ENCODE results near the gene FPR3. TPM values are rescaled to one million over a fixed set of nuclear protein-coding genes. Genes with fewer than 3 reads are reported as not detected.

FPR3 gene
- total RNA-seq (10 to 100 TPM; 28.6 to 75.0 TPM), polyA plus RNA-seq (ENCODE audit: insufficient read length in 6 of 6) (1 to 10 TPM in 4 of 6 donors, under 1 TPM in 2; 0.79 to 1.5 (median 1.1) TPM)
- long read RNA-seq, donor 1, partial matches to known transcripts, result 19 of 34 reads
- long read RNA-seq, donor 1, other reads (novel, unspliced or antisense), result 14 of 34 reads
- long read RNA-seq, donor 2, result 0 reads
- long read RNA-seq, donor 3, result 0 reads
- long read RNA-seq, donor 4, partial matches to known transcripts, result 0 of 5 reads
- long read RNA-seq, donor 4, other reads (novel, unspliced or antisense), result 3 of 5 reads
- long read RNA-seq, donor 5, result 0 reads
- long read RNA-seq, donor 6, result 0 reads
- long read RNA-seq, donor 7, partial matches to known transcripts, result 0 of 1 reads
- long read RNA-seq, donor 7, other reads (novel, unspliced or antisense), result 0 of 1 reads
- long read RNA-seq, donor 8, result 0 reads
- long read RNA-seq, donor 9, result 0 reads
- long read RNA-seq, donor 10, partial matches to known transcripts, result 0 of 5 reads
- long read RNA-seq, donor 10, other reads (novel, unspliced or antisense), result 5 of 5 reads
- long read RNA-seq, donor 11, result 0 reads
- long read RNA-seq, donor 12, result 0 reads

- ATAC-seq (no peak), DNase-seq (no peak)
- Histone ChIP-seq H3K4me1 (peaks cover 9 to 20% of the 10 kb centered on the region in 2 donors), H3K27me3 (no peaks in the 10 kb centered on the region), H3K4me3 (peak within 1 kb of the TSS in 1 of 2 donors; percentile 33), H3K27ac (peak within 1 kb of the TSS; percentile 42 to 47), H3K36me3 (no peaks in the 10 kb centered on the region), H3K9me3 (no peaks in the 10 kb centered on the region)
- TF ChIP-seq CTCF (IDR thresholded peaks at IDR 0.05), result no peak
- intact Hi-C loops (cut with DNase I), result no loop called here
Observed at GRCh38 chr19:51794885-51795490, at the start of gene FPR3. TSS of gene FPR3 (plus strand) at chr19:51795157. CDS start at chr19:51823749, 28,592 bp downstream.

GRCh38 chr19:51746731-51747130 is 48.2 kb upstream of the FPR3 start:
- H3K9me3 ChIP-seq, result no peaks in the 10 kb centered on the region
- no peak for DNase-seq
- TF ChIP-seq CTCF (IDR thresholded peaks at IDR 0.05), result no peak
- H3K27ac ChIP-seq, result no peak overlapping the region
- peaks cover 0 to 67% of the 10 kb centered on the region in 2 donors for H3K36me3 ChIP-seq
- peaks cover 0 to 30% of the 10 kb centered on the region in 2 donors for H3K4me1 ChIP-seq
- no peak for ATAC-seq
- intact Hi-C loops (cut with DNase I), result no loop called here
- no peaks in the 10 kb centered on the region for H3K27me3 ChIP-seq
- H3K4me3 ChIP-seq, result peak overlapping the region in 1 of 2 donors; percentile 56

- H3K27me3 ChIP-seq, result no peaks in the 10 kb centered on the region
- peak overlapping the region in 1 of 2 donors; percentile 56 for H3K4me3 ChIP-seq
- intact Hi-C loops (cut with DNase I), result no loop called here
- H3K27ac ChIP-seq, result peak overlapping the region in 1 of 2 donors; percentile 92
- DNase-seq, result no peak
- H3K36me3 ChIP-seq, result peaks cover 0 to 34% of the 10 kb centered on the region in 2 donors
- no peak for ATAC-seq
- peaks cover 0 to 38% of the 10 kb centered on the region in 2 donors for H3K4me1 ChIP-seq
- TF ChIP-seq CTCF (IDR thresholded peaks at IDR 0.05), result no peak
- no peaks in the 10 kb centered on the region for H3K9me3 ChIP-seq
Observed at GRCh38 chr19:51749979-51750378, 45.0 kb upstream of the FPR3 start.

GRCh38 chr19:51750400-51751094 is 44.4 kb upstream of the FPR3 start:
- Histone ChIP-seq H3K27me3 (no peaks in the 10 kb centered on the region), H3K27ac (peak overlapping the region in 1 of 2 donors; percentile 92), H3K9me3 (no peaks in the 10 kb centered on the region), H3K36me3 (peaks cover 0 to 29% of the 10 kb centered on the region in 2 donors), H3K4me1 (peaks cover 0 to 44% of the 10 kb centered on the region in 2 donors), H3K4me3 (peak overlapping the region in 1 of 2 donors; percentile 56)
- TF ChIP-seq CTCF (IDR thresholded peaks at IDR 0.05), result no peak
- DNase-seq, result no peak
- no peak for ATAC-seq
- intact Hi-C loops (cut with DNase I), result no loop called here
